ENCODE data around the gene ERCC4.

- TF ChIP-seq, protein P1, sequence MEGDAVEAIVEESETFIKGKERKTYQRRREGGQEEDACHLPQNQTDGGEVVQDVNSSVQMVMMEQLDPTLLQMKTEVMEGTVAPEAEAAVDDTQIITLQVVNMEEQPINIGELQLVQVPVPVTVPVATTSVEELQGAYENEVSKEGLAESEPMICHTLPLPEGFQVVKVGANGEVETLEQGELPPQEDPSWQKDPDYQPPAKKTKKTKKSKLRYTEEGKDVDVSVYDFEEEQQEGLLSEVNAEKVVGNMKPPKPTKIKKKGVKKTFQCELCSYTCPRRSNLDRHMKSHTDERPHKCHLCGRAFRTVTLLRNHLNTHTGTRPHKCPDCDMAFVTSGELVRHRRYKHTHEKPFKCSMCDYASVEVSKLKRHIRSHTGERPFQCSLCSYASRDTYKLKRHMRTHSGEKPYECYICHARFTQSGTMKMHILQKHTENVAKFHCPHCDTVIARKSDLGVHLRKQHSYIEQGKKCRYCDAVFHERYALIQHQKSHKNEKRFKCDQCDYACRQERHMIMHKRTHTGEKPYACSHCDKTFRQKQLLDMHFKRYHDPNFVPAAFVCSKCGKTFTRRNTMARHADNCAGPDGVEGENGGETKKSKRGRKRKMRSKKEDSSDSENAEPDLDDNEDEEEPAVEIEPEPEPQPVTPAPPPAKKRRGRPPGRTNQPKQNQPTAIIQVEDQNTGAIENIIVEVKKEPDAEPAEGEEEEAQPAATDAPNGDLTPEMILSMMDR (IDR thresholded peaks at IDR 0.05) = no peak
- TF ChIP-seq ZFX (IDR thresholded peaks at IDR 0.05; ENCODE audit: borderline replicate concordance) = no peak
These were observed 53.5 kb downstream of the ERCC4 start for GRCh38 chr16:13973321-13974023.

Data from 22Rv1 (cell line).